Lung (tissue), 12 donors: Measurements from ENCODE around the gene MED27. TPM values are rescaled to one million over a fixed set of nuclear protein-coding genes. Genes with fewer than 3 reads are reported as not detected.

Experiments used
- ATAC-seq: fragments of 200-7000 bp; cut with Tn5 transposase; one replicate; pipeline ENCODE4 v1.9.1; 2020; ENCODE audit warnings: moderate number of reproducible peaks; ENCODE audit not compliant: insufficient read depth, low FRiP score
- DNase-seq, 3 donors: peaks; one replicate each; pipeline ENCODE4 v3.0.0-alpha.2; 2013 to 2017
- H3K27ac ChIP-seq, 2 donors: one replicate each; pipeline ENCODE4 v1.5.1; 2013; ENCODE audit warnings: mild to moderate bottlenecking in 2 of 2, moderate library complexity in 2 of 2, control low read depth in 1 of 2, inconsistent platforms in 1 of 2, low read depth in 1 of 2, low read length in 1 of 2
- H3K27me3 ChIP-seq, 3 donors: one replicate each; pipeline ENCODE4 v1.5.1; 2013; ENCODE audit warnings: low read length in 2 of 3; ENCODE audit not compliant: control insufficient read depth in 3 of 3, insufficient read depth in 3 of 3
- H3K36me3 ChIP-seq, 4 donors: one replicate each; pipeline ENCODE4 v1.5.1; 2013; ENCODE audit warnings: low read length in 4 of 4, mild to moderate bottlenecking in 1 of 4, moderate library complexity in 1 of 4; ENCODE audit not compliant: control insufficient read depth in 4 of 4, insufficient read depth in 4 of 4
- H3K4me1 ChIP-seq, 5 donors: one replicate each; pipeline ENCODE4 v1.5.1; 2013; ENCODE audit warnings: low read length in 5 of 5, mild to moderate bottlenecking in 2 of 5, moderate library complexity in 1 of 5; ENCODE audit not compliant: control insufficient read depth in 5 of 5, insufficient read depth in 5 of 5
- H3K4me3 ChIP-seq: one replicate; pipeline ENCODE4 v1.5.1; 2013; ENCODE audit warnings: mild to moderate bottlenecking, control low read depth, moderate library complexity
- H3K9ac ChIP-seq, 2 donors: one replicate each; pipeline ENCODE4 v1.5.1; 2013; ENCODE audit warnings: low read length in 2 of 2, control low read depth in 1 of 2; ENCODE audit not compliant: insufficient read depth in 1 of 2
- H3K9me3 ChIP-seq, 4 donors: one replicate each; pipeline ENCODE4 v1.5.1; 2013; ENCODE audit warnings: low read length in 3 of 4, mild to moderate bottlenecking in 1 of 4, moderate library complexity in 1 of 4; ENCODE audit not compliant: control insufficient read depth in 4 of 4, insufficient read depth in 3 of 4
- CTCF ChIP-seq: IDR thresholded peaks from 2 replicates; pipeline ENCODE4 v1.5.1; 2012; ENCODE audit warnings: mild to moderate bottlenecking; ENCODE audit errors: control extremely low read depth, extremely low read depth
- WGBS, 2 donors: extraction: QIAGEN DNeasy Blood & Tissue Kit; methylation state at CpG; one replicate each; pipeline ENCODE4 v1.1.7; 2013; 5-methylcytosine and 5-hydroxymethylcytosine counted together
- polyA plus RNA-seq, 2 donors: library from polyadenylated mRNA; stranded (reverse); fragments of 200-250 nt; gene quantifications; one replicate each; pipeline ENCODE4 v1.2.1, GENCODE V29; 2013
- total RNA-seq, 2 donors: library from RNA; depleted of rRNA in 1 of 2; stranded (reverse); fragments of >200 nt in 1 of 2; gene quantifications; one replicate each; pipeline ENCODE4 v1.2.1, GENCODE V29; 2014 to 2021
- donor health status: control.
- donor health status: control.
- donor health status: Bipolar disorder and iron deficiency.
- donor health status: healthy.
- donor health status: DM: yes; HTN: yes; CAD: no.

The MED27 gene
- total and polyA plus RNA-seq, 4 donors = 9.8 to 22.3 (median 16.7) TPM

- 92 to 93% methylated on average over 6 of the region's 6 CpGs for WGBS, 2 donors
- ATAC-seq = no peak
These were observed 265.0 kb downstream of the MED27 start for GRCh38 chr9:131814707-131815106.

GRCh38 chr9:131813116-131813515 is 266.6 kb downstream of the MED27 start:
- Histone ChIP-seq H3K27me3 (peaks cover 0 to 4% (median 0%) of the 10 kb centered on the region in 3 donors), H3K27ac (no peak overlapping the region), H3K36me3 (no peaks in the 10 kb centered on the region), H3K4me1 (peaks cover 0 to 7% (median under 1%) of the 10 kb centered on the region in 5 donors), H3K4me3 (no peak overlapping the region), H3K9ac (no peak overlapping the region), H3K9me3 (peaks cover 0 to 2% (median 0%) of the 10 kb centered on the region in 4 donors)
- TF ChIP-seq CTCF = no peak
- ATAC-seq = no peak
- WGBS, 2 donors = 83 to 86% methylated on average over 9 of the region's 9 CpGs
- no peak for DNase-seq

More at GRCh38 chr9:131814707-131815106, 265.0 kb downstream of the MED27 start:
- Histone ChIP-seq H3K27me3 (no peaks in the 10 kb centered on the region), H3K9me3 (peaks cover 0 to 1% (median 0%) of the 10 kb centered on the region in 4 donors), H3K9ac (no peak overlapping the region), H3K4me3 (no peak overlapping the region), H3K27ac (no peak overlapping the region), H3K36me3 (no peaks in the 10 kb centered on the region), H3K4me1 (peaks cover 0 to 18% (median 2%) of the 10 kb centered on the region in 5 donors)
- no peak for DNase-seq
- TF ChIP-seq CTCF = no peak

GRCh38 chr9:131812116-131812790 is 267.4 kb downstream of the MED27 start:
- WGBS, 2 donors = 87 to 88% methylated on average over 22 to 23 of the region's 23 CpGs
- ATAC-seq (no peak), DNase-seq (no peak)
- H3K9me3 ChIP-seq = peaks cover 0 to 2% (median 0%) of the 10 kb centered on the region in 4 donors
- H3K27me3 ChIP-seq = peaks cover 0 to 10% (median 0%) of the 10 kb centered on the region in 3 donors
- H3K27ac ChIP-seq = no peak overlapping the region
- H3K4me1 ChIP-seq = peaks cover 0 to 10% (median 0%) of the 10 kb centered on the region in 5 donors
- H3K4me3 ChIP-seq = no peak overlapping the region
- no peak for TF ChIP-seq CTCF
- no peaks in the 10 kb centered on the region for H3K36me3 ChIP-seq
- no peak overlapping the region for H3K9ac ChIP-seq
